Activated naive CD4-positive, alpha-beta T cell treated with anti-CD3 and anti-CD28 coated beads, Interleukin-2, amount 10 ng/mL, durations not matched to agents 7 days and 5 days (primary cell): Measurements from ENCODE around the gene ZMIZ1.

Experiments
- CTCF ChIA-PET: fragments of 350-600 bp; sonication (Branson Sonifier 250); formaldehyde crosslinking; loops from one replicate; lab custom pipeline; 2021; ENCODE audit warnings: antibody characterized with exemption; lab: Charles Lee
- DNase-seq: peaks from one replicate; pipeline ENCODE4 v3.0.0-alpha.2; 2020
- H3K27ac Mint-ChIP-seq: one replicate; pipeline ENCODE4 v1.8.0; 2021; ENCODE audit warnings: mild to moderate bottlenecking, moderate library complexity, mixed read lengths
- H3K27me3 Mint-ChIP-seq: one replicate; pipeline ENCODE4 v1.8.0; 2021; ENCODE audit warnings: mild to moderate bottlenecking, mixed read lengths
- H3K36me3 Mint-ChIP-seq: one replicate; pipeline ENCODE4 v1.8.0; 2021; ENCODE audit warnings: mixed read lengths
- H3K4me1 Mint-ChIP-seq: one replicate; pipeline ENCODE4 v1.8.0; 2021; ENCODE audit warnings: mixed read lengths
- H3K4me3 Mint-ChIP-seq: one replicate; pipeline ENCODE4 v1.8.0; 2021; ENCODE audit warnings: mild to moderate bottlenecking, moderate library complexity, mixed read lengths
- H3K9me3 Mint-ChIP-seq: one replicate; pipeline ENCODE4 v1.8.0; 2021; ENCODE audit warnings: mixed read lengths

Gene ZMIZ1

DNA sequence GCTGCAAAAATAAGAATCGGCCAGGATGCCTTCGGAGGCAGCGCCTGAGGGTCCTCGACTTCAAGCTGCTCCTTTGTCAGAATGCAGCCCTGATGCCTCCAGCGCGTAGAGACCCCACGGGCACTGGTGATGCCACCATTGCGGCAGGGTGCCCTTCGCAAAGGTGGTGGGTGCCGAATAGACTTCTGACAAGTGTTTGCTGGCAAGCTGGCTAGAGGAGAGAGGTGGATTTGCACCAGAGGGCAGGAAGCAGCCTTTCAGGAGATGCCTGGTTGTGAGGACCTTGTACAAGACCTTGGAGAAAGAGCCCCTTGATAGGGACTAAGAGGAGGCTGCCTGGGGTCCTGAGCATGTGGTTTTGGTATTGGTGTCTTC, 175.3 kb downstream of the ZMIZ1 start:
- Mint-ChIP-seq H3K4me3 (peak overlapping the region; percentile 74), H3K27ac (peak overlapping the region; percentile 95), H3K36me3 (peaks cover 10% of the 10 kb centered on the region), H3K9me3 (no peaks in the 10 kb centered on the region), H3K27me3 (no peaks in the 10 kb centered on the region), H3K4me1 (peaks cover 68% of the 10 kb centered on the region)
- DNase-seq, result no peak
- CTCF ChIA-PET, result no interaction called here

DNA sequence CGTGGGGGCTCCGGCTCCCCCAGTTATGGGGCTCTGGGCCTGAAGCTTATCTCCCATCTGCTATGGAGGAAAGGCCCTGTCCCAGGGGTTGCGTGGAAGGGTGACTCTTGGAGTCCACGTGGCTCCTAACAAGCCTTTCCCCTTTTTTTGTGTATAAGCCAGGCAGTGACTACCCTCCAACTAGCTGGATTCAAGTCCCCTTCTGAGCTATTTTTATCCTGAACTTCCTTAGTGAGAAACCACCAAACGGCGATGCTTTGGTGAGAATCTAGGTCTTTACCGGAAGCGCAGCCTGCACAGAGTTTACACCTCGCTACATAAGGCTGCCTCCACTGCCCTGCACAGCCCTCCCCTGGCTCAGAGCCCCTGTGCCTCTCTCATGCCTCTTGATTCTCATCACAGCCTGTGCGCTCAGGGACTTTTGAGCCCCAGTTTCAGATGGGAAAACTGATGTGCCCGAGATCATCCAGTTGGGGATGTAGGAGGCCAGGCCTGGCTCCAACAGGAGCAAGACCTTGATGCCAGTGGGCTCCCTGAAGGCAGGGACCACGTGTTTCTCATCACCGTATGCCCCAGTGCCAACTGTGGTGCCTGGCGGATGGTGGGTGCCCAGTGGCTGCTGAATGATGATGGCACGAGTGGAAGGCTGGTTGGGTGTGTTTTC, 176.2 kb downstream of the ZMIZ1 start:
- DNase-seq, result peak; percentile 56
- Mint-ChIP-seq H3K36me3 (peaks cover 10% of the 10 kb centered on the region), H3K27ac (peak overlapping the region; percentile 95), H3K9me3 (no peaks in the 10 kb centered on the region), H3K4me3 (peak overlapping the region; percentile 74), H3K4me1 (peaks cover 77% of the 10 kb centered on the region), H3K27me3 (no peaks in the 10 kb centered on the region)
- CTCF ChIA-PET, result interaction anchor here (1.1 kb wide), 1 partner anchor 113 kb away, joined by 3 read pairs; no protein-coding TSS in a partner anchor

DNA sequence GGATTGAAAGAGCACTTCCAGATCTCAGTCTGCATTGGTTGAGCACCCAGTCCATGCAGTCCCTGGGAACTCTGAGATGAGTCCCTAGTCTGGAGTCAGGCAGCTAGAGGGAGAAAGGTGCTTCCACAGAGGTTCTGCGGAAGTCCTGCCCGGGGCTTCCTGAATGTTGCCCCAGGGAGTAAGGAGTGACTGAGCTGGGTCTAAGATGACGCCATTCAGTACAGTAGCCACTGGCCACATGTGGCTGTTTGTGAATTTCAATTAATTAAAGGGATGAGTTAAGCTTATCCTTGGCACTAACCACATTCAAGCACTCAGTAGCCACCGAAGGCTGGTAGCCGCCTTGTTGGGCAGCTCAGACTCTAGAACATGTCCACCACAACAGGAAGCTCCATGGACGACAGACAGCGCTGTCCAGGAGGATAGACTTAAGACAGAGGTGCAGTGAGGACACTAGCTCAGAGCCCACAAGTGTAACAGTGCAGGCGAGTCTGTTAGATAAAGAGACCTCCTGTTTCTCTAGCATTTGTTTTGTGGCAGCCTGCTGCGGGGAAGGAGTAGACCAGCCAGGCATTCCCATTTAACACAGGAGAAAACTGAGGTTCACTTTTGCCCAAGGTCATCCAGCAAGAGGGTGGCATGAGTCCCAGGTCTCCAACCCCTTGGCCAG, 176.9 kb downstream of the ZMIZ1 start:
- no peaks in the 10 kb centered on the region for H3K9me3 Mint-ChIP-seq
- DNase-seq, result no peak
- H3K4me1 Mint-ChIP-seq, result peaks cover 83% of the 10 kb centered on the region
- H3K27ac Mint-ChIP-seq, result peak overlapping the region; percentile 95
- H3K4me3 Mint-ChIP-seq, result peak overlapping the region; percentile 74
- H3K36me3 Mint-ChIP-seq, result peaks cover 10% of the 10 kb centered on the region
- CTCF ChIA-PET, result interaction anchor here (1.1 kb wide), 1 partner anchor 113 kb away, joined by 3 read pairs; no protein-coding TSS in a partner anchor
- H3K27me3 Mint-ChIP-seq, result no peaks in the 10 kb centered on the region

DNA sequence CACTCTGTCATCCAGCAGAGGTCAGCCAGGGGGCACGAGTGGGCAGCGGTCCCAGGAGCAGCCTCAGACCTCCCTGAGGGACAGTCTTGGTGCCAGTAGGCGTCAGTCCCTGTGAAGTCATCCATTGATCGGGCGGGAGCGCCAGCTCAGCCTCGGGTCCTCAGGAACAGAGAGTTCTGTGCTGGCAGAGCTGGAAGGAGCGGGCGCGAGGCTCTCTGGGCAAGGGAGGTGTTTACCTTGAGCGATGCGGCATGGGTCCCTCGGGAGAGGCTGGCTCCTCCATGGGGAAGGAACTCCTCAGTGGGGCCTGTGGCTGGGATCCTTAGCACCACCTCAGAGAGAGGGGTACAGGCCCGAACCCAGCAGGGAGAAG, 177.4 kb downstream of the ZMIZ1 start:
- Mint-ChIP-seq H3K9me3 (no peaks in the 10 kb centered on the region), H3K27ac (no peak overlapping the region), H3K36me3 (peaks cover 10% of the 10 kb centered on the region), H3K4me3 (no peak overlapping the region), H3K4me1 (peaks cover 83% of the 10 kb centered on the region), H3K27me3 (no peaks in the 10 kb centered on the region)
- DNase-seq, result no peak
- CTCF ChIA-PET, result interaction anchor here (0.7 to 1.1 kb wide), 2 partner anchors 112 to 128 kb away, joined by 3 read pairs; no protein-coding TSS in a partner anchor

DNA sequence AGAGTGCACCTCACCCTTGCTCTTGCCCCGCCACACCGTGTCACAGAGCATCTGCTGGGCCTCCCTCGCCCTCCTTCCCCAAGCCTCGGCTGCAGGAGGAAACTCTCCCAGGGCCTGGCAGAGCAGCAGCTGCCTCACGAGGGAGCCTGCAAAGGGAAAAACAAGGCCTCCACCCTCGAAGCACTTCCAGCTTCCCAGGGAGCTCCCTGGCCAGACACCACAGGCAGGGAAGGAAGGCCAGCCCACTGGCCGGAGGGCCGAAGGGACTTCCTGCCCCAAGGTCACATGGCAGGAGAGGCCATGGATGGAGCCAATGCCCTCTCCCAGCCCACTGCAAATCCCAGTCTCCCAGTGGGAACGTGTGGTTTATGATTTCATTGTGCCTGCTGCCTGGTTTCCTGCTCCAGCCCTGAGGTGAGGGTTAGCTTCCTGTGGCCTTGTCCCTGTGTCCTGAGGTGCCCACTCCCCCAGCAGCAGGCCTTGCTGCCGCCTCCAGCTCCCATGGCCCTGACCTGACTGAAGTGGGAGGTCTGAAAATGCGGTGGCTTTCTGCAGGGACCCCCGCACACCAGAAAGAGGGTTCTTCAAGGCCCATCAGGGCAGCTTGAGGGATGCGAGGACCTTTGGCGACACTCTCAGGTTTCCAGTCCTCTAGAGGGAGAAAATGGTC, 178.0 kb downstream of the ZMIZ1 start:
- H3K4me1 Mint-ChIP-seq, result peaks cover 80% of the 10 kb centered on the region
- H3K27ac Mint-ChIP-seq, result no peak overlapping the region
- no peaks in the 10 kb centered on the region for H3K9me3 Mint-ChIP-seq
- CTCF ChIA-PET, result interaction anchor here (0.7 kb wide), 1 partner anchor 127 kb away, joined by 3 read pairs; no protein-coding TSS in a partner anchor
- no peak for DNase-seq
- no peaks in the 10 kb centered on the region for H3K27me3 Mint-ChIP-seq
- no peak overlapping the region for H3K4me3 Mint-ChIP-seq
- peaks cover 10% of the 10 kb centered on the region for H3K36me3 Mint-ChIP-seq

DNA sequence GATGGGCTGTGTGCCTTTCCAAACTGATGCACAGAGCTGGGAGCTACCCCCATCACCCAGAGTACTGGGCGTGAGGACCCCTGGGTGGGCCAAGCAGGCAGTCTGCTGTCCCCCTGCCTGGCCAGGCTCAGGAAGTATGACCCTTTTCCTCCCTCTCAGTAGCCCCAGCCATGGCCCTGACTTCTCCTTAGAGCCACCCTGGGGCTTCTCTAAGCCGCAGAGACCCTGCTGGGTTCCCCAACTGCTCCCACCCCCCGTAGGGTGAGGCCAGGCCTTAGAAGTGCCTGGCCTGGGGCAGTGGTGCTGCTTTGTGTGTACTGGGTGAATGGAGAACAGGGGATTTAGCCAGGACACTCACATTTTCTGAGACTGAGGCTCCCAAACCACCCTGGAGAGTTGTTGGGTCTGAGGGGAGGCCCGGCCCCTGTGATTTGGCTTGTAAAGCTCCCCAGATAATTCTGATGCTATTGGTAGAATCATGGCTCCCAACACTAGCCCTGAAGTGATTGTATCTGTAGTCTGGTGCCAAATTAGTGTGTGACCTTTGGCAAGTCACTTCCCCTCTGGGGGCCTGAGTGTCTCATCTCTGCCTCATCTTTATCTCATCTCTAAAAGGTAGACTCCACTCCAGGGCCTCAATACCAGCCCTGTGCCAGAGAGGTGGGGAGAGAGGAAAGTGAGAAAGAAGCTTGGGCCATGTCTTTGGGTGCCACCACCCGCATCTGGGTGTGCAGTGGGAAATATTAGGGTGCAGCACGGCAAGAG, 178.8 kb downstream of the ZMIZ1 start:
- Mint-ChIP-seq H3K9me3 (no peaks in the 10 kb centered on the region), H3K4me1 (peaks cover 77% of the 10 kb centered on the region), H3K27ac (no peak overlapping the region), H3K27me3 (no peaks in the 10 kb centered on the region), H3K4me3 (no peak overlapping the region), H3K36me3 (peaks cover 10% of the 10 kb centered on the region)
- DNase-seq, result no peak
- CTCF ChIA-PET, result interaction anchor here (0.9 to 3.1 kb wide), 4 partner anchors 18 to 99 kb away, joined by 3 to 8 read pairs (median 4); no protein-coding TSS in a partner anchor

DNA sequence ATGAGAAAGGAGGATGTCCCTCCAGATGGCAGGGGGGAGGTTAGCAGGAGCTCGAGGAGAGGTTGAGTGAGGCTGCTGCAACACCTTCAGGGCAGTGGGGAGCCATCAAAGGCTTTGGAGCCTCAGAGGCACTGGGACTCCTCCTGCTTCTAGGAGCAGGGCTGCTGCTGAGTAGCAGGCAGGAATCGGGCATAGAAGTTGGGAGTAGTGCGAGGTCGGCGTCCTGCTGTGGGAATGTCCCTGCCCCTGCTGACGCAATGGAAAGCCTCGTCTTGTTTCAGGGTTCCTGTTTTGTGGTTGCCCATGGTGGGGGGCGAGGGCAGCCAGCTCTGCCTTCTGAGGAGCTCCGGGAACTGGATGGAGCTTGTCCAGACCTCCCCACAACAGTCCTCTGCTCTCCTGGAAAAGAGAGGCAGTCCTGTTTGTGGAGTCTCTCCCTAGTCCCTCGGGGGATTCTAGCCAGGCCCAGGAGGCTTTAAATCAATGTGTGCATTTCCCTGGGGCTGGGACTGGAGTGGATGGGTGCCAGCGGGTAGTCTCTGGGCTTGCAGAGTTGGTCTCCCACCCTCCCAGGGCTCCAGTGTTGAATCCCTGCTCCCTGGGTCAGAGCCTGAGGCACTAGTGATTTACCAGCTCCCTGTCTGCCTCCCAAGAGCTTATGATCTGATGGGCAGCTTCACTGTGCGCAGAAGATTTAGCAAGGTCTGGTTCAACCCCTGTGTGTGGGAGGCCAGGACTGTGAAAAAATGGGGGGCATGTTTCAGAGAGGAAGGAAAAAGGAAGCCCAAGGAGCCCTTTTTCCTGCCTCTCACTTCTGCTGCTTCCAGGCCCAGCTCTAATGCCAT, 179.8 kb downstream of the ZMIZ1 start:
- Mint-ChIP-seq H3K27ac (no peak overlapping the region), H3K9me3 (no peaks in the 10 kb centered on the region)

DNA sequence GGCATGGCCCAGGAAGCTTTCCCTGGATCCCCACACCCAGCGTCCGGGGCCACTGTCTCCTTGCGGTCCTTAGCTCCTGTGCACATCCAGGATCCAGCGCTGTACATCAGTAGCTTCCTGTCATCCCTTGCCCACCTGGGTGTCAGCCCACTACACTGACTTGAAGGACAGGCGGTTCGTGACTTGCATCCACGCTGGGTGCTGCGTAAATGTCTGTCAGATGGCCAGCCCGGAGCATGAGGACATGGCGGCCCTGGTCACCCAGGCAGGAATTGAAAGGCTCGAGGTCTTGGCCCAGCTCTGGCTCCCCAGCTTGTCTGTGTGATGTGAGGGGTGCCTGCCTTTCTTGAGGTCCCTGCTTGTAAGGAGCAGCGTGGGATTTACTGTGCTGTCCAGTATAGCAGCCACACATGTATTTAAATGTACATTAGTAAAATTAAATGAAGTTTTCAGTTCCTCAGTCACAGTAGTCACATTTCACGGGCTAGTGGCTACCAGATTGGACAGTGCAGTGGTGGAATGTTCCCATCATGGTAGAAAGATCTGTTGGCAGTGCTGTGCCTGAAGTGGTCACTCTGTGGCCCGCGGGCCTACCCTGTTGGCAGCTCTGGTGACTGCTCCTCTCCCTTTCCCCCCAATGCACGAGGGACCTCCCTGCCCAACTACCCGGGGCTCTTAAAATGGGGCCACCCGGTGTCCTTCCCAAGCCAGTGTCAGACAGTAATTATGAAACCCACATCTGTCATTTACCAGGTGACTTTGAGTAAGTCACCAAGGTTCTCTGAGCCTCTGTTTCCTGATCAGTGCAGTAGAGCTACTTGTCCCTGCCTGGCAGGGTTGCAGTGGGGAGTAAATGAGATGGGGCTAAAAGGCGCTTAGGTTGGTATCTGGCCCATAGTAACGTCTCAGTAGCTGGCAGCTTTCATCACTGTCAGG, 180.7 kb downstream of the ZMIZ1 start:
- H3K27ac Mint-ChIP-seq, result no peak overlapping the region
- CTCF ChIA-PET, result interaction anchor here (1.0 to 3.1 kb wide), 4 partner anchors 9 to 33 kb away, joined by 3 to 8 read pairs (median 5); no protein-coding TSS in a partner anchor

More for the DNA sequence above, 179.8 kb downstream of the ZMIZ1 start:
- Mint-ChIP-seq H3K4me3 (no peak overlapping the region), H3K4me1 (peaks cover 77% of the 10 kb centered on the region), H3K27me3 (no peaks in the 10 kb centered on the region), H3K36me3 (peaks cover 12% of the 10 kb centered on the region)
- DNase-seq, result no peak
- CTCF ChIA-PET, result interaction anchor here (0.9 to 3.1 kb wide), 5 partner anchors 17 to 98 kb away, joined by 3 to 8 read pairs (median 4); no protein-coding TSS in a partner anchor

DNA sequence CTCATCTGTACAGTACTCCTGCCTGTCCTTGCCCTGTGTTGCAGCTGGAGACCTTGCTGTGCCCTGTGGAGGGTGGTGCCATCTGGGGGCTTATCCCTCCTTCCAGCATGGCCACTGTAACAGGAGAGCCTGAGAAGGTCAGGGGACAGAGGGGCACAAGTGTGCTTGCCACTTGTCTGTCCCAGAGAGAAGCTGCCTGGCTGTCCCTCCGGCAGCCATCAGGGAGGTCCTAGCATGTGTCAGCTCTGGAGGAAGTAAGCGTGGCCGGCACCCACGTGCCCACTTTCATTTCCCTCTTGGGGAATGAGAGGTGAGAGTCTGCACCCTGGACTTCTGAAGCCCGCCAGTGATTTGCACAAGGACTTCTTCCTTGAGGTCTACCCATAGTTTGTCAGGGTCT, 181.5 kb downstream of the ZMIZ1 start:
- CTCF ChIA-PET, result interaction anchor here (1.0 to 3.1 kb wide), 3 partner anchors 8 to 32 kb away, joined by 3 to 8 read pairs (median 6); no protein-coding TSS in a partner anchor
- Mint-ChIP-seq H3K4me1 (peaks cover 61% of the 10 kb centered on the region), H3K27me3 (no peaks in the 10 kb centered on the region), H3K9me3 (no peaks in the 10 kb centered on the region), H3K27ac (no peak overlapping the region), H3K36me3 (peaks cover 7% of the 10 kb centered on the region), H3K4me3 (no peak overlapping the region)
- no peak for DNase-seq

More for the DNA sequence above, 180.7 kb downstream of the ZMIZ1 start:
- peak; percentile 27 for DNase-seq
- Mint-ChIP-seq H3K4me3 (no peak overlapping the region), H3K9me3 (no peaks in the 10 kb centered on the region), H3K36me3 (peaks cover 10% of the 10 kb centered on the region), H3K4me1 (peaks cover 69% of the 10 kb centered on the region), H3K27me3 (no peaks in the 10 kb centered on the region)

DNA sequence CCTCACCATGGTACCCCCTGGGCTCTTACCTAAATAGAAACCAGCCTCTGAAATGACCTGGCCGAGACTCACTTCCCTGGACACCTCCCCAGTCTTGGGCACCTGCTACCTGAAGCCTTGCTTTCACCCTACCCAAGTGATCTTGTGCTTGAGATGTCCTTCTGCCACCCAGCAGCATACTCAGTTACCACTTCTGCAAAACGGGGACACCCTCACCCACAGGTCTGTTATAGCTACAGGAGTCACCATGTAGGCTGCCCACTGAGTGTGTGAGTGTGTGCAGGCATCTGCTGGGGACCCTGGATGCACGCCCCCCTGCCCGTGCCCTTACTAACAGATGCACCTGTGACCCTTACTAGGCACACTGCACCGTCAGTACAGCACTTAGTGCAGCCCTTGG, 183.7 kb downstream of the ZMIZ1 start:
- DNase-seq, result no peak
- peaks cover 2% of the 10 kb centered on the region for H3K36me3 Mint-ChIP-seq
- no peaks in the 10 kb centered on the region for H3K9me3 Mint-ChIP-seq
- no peak overlapping the region for H3K27ac Mint-ChIP-seq
- CTCF ChIA-PET, result no interaction called here
- H3K27me3 Mint-ChIP-seq, result no peaks in the 10 kb centered on the region
- peaks cover 39% of the 10 kb centered on the region for H3K4me1 Mint-ChIP-seq
- H3K4me3 Mint-ChIP-seq, result no peak overlapping the region

DNA sequence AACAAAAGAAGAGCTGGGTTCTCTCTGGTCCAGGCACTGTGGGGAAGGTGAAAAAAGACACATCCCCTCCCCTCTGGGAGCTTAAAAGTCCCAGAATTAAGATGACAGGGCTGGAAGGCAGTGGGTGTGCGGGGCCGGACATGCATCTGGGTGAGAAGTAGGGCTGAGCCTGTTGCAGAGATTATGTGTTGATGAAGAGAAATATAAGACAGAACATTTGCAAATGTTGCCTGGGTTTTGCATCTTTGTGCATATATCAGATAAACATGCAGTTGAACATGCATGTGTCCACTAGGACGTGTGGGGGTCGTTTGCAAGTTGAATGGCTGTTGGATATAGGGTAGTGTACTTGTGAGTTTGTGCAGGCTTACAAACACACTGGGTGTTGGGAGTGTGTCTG, 184.2 kb downstream of the ZMIZ1 start:
- no peak for DNase-seq
- H3K4me1 Mint-ChIP-seq, result peaks cover 34% of the 10 kb centered on the region
- peaks cover 2% of the 10 kb centered on the region for H3K36me3 Mint-ChIP-seq
- H3K4me3 Mint-ChIP-seq, result no peak overlapping the region
- H3K27me3 Mint-ChIP-seq, result no peaks in the 10 kb centered on the region
- H3K9me3 Mint-ChIP-seq, result no peaks in the 10 kb centered on the region
- no peak overlapping the region for H3K27ac Mint-ChIP-seq
- CTCF ChIA-PET, result no interaction called here

DNA sequence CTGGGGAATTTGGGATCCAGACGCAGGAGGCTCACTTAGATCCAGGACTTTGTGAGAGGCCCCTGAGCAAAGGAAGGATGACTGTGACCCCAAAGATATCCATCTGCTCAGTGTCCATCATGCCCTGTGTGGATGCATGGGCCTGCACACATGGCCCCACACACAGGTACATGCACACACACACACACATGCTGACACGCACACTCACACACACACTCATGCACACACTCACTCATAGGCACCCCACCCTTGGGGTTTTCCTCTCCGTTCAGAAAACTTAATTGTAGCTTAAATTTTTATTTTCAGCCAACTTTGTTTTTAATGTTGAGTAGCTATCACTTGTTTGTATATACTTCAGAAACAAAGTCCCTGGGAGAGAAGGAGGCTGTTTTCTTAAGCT, 184.9 kb downstream of the ZMIZ1 start:
- H3K9me3 Mint-ChIP-seq, result no peaks in the 10 kb centered on the region
- H3K27ac Mint-ChIP-seq, result no peak overlapping the region
- H3K4me1 Mint-ChIP-seq, result peaks cover 26% of the 10 kb centered on the region
- H3K36me3 Mint-ChIP-seq, result peaks cover 2% of the 10 kb centered on the region
- H3K27me3 Mint-ChIP-seq, result no peaks in the 10 kb centered on the region
- CTCF ChIA-PET, result no interaction called here
- H3K4me3 Mint-ChIP-seq, result no peak overlapping the region
- no peak for DNase-seq
